Measurements from ENCODE around the gene ADCY10. TPM values are rescaled to one million over a fixed set of nuclear protein-coding genes. Genes with fewer than 3 reads are reported as not detected.
"Not testable (repeated sequence)": the region's sequence is repeated elsewhere in the genome, so short reads cannot be mapped to it uniquely, and the experiment has no call there.

The ADCY10 gene
- total and polyA plus RNA-seq, 5 donors, result 0.09 to 0.50 (median 0.29) TPM

- intact Hi-C loops (cut with DNase I), result no loop called here
- ATAC-seq (no peak), DNase-seq (no peak)
- H3K9me3 ChIP-seq (ENCODE audit: control insufficient read depth, low read length), result no peaks in the 10 kb centered on the region
- H3K27me3 ChIP-seq (ENCODE audit: control insufficient read depth, insufficient read depth), result no peaks in the 10 kb centered on the region
- peaks cover 2% of the 10 kb centered on the region for H3K4me1 ChIP-seq (ENCODE audit: control insufficient read depth, insufficient read depth, low read length)
- H3K4me3 ChIP-seq (ENCODE audit: low read length), result no peak overlapping the region
- WGBS, result 54% methylated on average over 9 of the region's 9 CpGs
- no peak overlapping the region for H3K27ac ChIP-seq (ENCODE audit: low read length)
Observed at GRCh38 chr1:167824163-167824794, 89.7 kb downstream of the ADCY10 start.

- no peaks in the 10 kb centered on the region for H3K27me3 ChIP-seq (ENCODE audit: control insufficient read depth, insufficient read depth)
- H3K4me3 ChIP-seq (ENCODE audit: low read length), result no peak overlapping the region
- H3K27ac ChIP-seq (ENCODE audit: low read length), result no peak overlapping the region
- WGBS, result 85% methylated on average over 4 of the region's 4 CpGs
- peaks cover 2% of the 10 kb centered on the region for H3K4me1 ChIP-seq (ENCODE audit: control insufficient read depth, insufficient read depth, low read length)
- no peaks in the 10 kb centered on the region for H3K9me3 ChIP-seq (ENCODE audit: control insufficient read depth, low read length)
- intact Hi-C loops (cut with DNase I), result no loop called here
- ATAC-seq (no peak), DNase-seq (no peak)
Observed at GRCh38 chr1:167821969-167822685, 91.8 kb downstream of the ADCY10 start.

- Histone ChIP-seq H3K4me3 (ENCODE audit: low read length) (no peak overlapping the region), H3K9me3 (ENCODE audit: control insufficient read depth, low read length) (no peaks in the 10 kb centered on the region), H3K27ac (ENCODE audit: low read length) (no peak overlapping the region), H3K27me3 (ENCODE audit: control insufficient read depth, insufficient read depth) (no peaks in the 10 kb centered on the region), H3K4me1 (ENCODE audit: control insufficient read depth, insufficient read depth, low read length) (peaks cover 2% of the 10 kb centered on the region)
- ATAC-seq, result no peak
- intact Hi-C loops (cut with DNase I), result no loop called here
- WGBS, result 87% methylated on average over 6 of the region's 6 CpGs
- DNase-seq, result no peak
Observed at GRCh38 chr1:167821356-167821685, 92.6 kb downstream of the ADCY10 start.

GRCh38 chr1:167820684-167821355 is 93.1 kb downstream of the ADCY10 start:
- intact Hi-C loops (cut with DNase I), result no loop called here
- no peaks in the 10 kb centered on the region for H3K9me3 ChIP-seq (ENCODE audit: control insufficient read depth, low read length)
- H3K4me3 ChIP-seq (ENCODE audit: low read length), result no peak overlapping the region
- WGBS, result 84% methylated on average over 12 of the region's 12 CpGs
- H3K27ac ChIP-seq (ENCODE audit: low read length), result no peak overlapping the region
- peaks cover 2% of the 10 kb centered on the region for H3K4me1 ChIP-seq (ENCODE audit: control insufficient read depth, insufficient read depth, low read length)
- no peak for DNase-seq
- peak in 1 of 2 donors; percentile 10 for ATAC-seq
- H3K27me3 ChIP-seq (ENCODE audit: control insufficient read depth, insufficient read depth), result no peaks in the 10 kb centered on the region

GRCh38 chr1:167819849-167820683 is 93.9 kb downstream of the ADCY10 start:
- intact Hi-C loops (cut with DNase I), result no loop called here
- 11% methylated on average over 35 of the region's 35 CpGs for WGBS
- Histone ChIP-seq H3K27ac (ENCODE audit: low read length) (peak overlapping the region; percentile 72), H3K4me3 (ENCODE audit: low read length) (peak overlapping the region; percentile 35), H3K4me1 (ENCODE audit: control insufficient read depth, insufficient read depth, low read length) (peaks cover 2% of the 10 kb centered on the region), H3K9me3 (ENCODE audit: control insufficient read depth, low read length) (no peaks in the 10 kb centered on the region), H3K27me3 (ENCODE audit: control insufficient read depth, insufficient read depth) (no peaks in the 10 kb centered on the region)
- DNase-seq (peak; percentile 88 to 93 (median 92)), ATAC-seq (peak; percentile 98)

DNA sequence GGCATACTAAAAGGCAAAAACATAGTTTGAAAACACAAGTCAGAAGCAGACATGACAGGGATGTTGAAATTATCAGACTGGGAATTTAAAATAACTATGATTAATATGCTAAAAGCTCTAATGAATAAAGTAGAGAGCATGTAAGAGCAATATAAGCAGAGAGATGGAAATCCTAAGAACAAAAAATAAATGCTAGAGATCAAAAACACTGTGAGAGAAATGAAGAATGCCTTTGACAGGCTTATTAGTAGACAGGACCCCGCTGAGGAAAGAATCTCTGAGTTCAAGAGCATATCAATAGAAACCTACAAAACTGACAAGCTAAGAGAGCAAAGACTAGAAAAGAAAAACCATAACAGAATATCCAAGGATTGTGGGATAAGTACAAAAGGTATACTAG is 98.3 kb downstream of the ADCY10 start:
- no peaks in the 10 kb centered on the region for H3K9me3 ChIP-seq (ENCODE audit: control insufficient read depth, low read length)
- no peaks in the 10 kb centered on the region for H3K27me3 ChIP-seq (ENCODE audit: control insufficient read depth, insufficient read depth)
- DNase-seq (no peak), ATAC-seq (no peak)
- 84% methylated on average over 1 of the region's 1 CpG for WGBS
- intact Hi-C loops (cut with DNase I), result no loop called here
- H3K4me1 ChIP-seq (ENCODE audit: control insufficient read depth, insufficient read depth, low read length), result peaks cover 2% of the 10 kb centered on the region
- no peak overlapping the region for H3K4me3 ChIP-seq (ENCODE audit: low read length)
- no peak overlapping the region for H3K27ac ChIP-seq (ENCODE audit: low read length)

DNA sequence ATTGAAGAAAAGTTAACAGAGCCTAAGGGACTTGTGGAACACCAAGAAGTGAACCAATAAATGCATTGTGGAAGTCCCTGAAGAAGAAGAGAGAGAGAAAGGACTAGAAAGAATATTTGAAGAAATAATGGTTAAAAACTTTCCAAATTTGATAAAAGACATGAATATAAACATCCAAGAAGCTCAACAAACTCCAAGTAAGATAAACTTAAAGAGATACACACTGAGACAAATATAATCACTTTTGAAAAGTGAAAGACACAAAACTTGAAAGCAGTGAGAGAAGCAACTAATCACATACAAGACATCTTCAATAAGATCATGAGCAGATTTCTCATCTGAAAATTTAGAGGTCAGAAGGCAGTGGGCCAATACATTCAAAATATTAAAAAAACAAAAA is 101.0 kb downstream of the ADCY10 start:
- Histone ChIP-seq H3K27ac (ENCODE audit: low read length) (no peak overlapping the region), H3K27me3 (ENCODE audit: control insufficient read depth, insufficient read depth) (no peaks in the 10 kb centered on the region), H3K4me1 (ENCODE audit: control insufficient read depth, insufficient read depth, low read length) (no peaks in the 10 kb centered on the region), H3K4me3 (ENCODE audit: low read length) (no peak overlapping the region), H3K9me3 (ENCODE audit: control insufficient read depth, low read length) (no peaks in the 10 kb centered on the region)
- intact Hi-C loops (cut with DNase I), result no loop called here
- no peak for DNase-seq
- no peak for ATAC-seq

DNA sequence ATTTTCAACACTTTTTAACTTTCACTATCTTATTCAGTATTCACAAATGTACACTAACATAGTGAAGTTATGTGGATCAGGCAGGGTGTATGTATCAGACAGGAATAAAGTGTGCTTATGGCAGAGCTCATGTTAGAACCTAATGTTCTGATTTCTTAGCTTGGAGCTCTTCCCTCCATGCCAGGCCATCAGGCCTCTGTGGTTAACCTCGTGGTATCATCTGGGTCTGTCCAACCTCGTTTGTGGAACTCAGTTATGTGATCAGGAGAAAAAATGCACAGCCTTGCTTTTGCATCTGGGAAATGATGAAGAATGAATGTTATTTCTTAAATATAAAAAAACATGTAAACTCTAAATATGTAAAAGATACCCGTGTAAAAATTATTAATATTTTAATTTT is 105.2 kb downstream of the ADCY10 start:
- intact Hi-C loops (cut with DNase I), result loop anchor here in 1 of 4 donors (10.0 kb wide), 1 partner anchor 204 kb away; no protein-coding TSS in a partner anchor
- ATAC-seq (no peak), DNase-seq (no peak)
- Histone ChIP-seq H3K4me3 (ENCODE audit: low read length) (no peak overlapping the region), H3K27me3 (ENCODE audit: control insufficient read depth, insufficient read depth) (no peaks in the 10 kb centered on the region), H3K27ac (ENCODE audit: low read length) (no peak overlapping the region), H3K4me1 (ENCODE audit: control insufficient read depth, insufficient read depth, low read length) (no peaks in the 10 kb centered on the region), H3K9me3 (ENCODE audit: control insufficient read depth, low read length) (no peaks in the 10 kb centered on the region)
- WGBS, result 71% methylated on average over 3 of the region's 3 CpGs

DNA sequence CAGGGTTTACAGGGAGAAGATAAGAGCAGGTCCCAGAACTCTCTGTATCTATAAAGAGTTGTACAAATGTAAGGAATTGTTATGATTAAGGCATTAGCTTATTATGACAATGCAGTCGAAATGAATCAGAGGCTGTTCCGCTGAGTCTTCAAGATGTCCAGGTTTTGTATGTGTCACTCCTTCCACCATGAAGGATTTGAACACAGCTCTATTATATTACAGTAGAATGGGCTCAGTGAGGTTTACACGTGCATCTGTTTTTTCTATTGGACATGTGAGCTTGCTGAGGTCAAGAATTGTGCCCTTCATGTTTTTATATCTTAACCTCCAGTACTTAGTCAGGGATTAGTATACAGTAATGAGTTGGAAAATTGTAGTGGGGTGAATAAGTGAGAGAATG is 105.8 kb downstream of the ADCY10 start:
- Histone ChIP-seq H3K27ac (ENCODE audit: low read length) (no peak overlapping the region), H3K4me3 (ENCODE audit: low read length) (no peak overlapping the region), H3K9me3 (ENCODE audit: control insufficient read depth, low read length) (no peaks in the 10 kb centered on the region), H3K27me3 (ENCODE audit: control insufficient read depth, insufficient read depth) (no peaks in the 10 kb centered on the region), H3K4me1 (ENCODE audit: control insufficient read depth, insufficient read depth, low read length) (no peaks in the 10 kb centered on the region)
- WGBS, result 88% methylated on average over 3 of the region's 3 CpGs
- ATAC-seq (no peak), DNase-seq (no peak)
- intact Hi-C loops (cut with DNase I), result loop anchor here in 1 of 4 donors (10.0 kb wide), 1 partner anchor 203 kb away; no protein-coding TSS in a partner anchor

GRCh38 chr1:167806676-167807075 is 107.3 kb downstream of the ADCY10 start:
- not testable (repeated sequence) for H3K27ac ChIP-seq (ENCODE audit: low read length); H3K27me3 ChIP-seq (ENCODE audit: control insufficient read depth, insufficient read depth); ATAC-seq; H3K4me1 ChIP-seq (ENCODE audit: control insufficient read depth, insufficient read depth, low read length); H3K9me3 ChIP-seq (ENCODE audit: control insufficient read depth, low read length); H3K4me3 ChIP-seq (ENCODE audit: low read length)
- DNase-seq, result peak in 1 of 3 donors; percentile 37
- intact Hi-C loops (cut with DNase I), result loop anchor here in 1 of 4 donors (10.0 kb wide), 1 partner anchor 202 kb away; no protein-coding TSS in a partner anchor
- 94% methylated on average over 12 of the region's 12 CpGs for WGBS
